GM12878 (cell line): Measurements from ENCODE around the gene ACVR1C. TPM values are rescaled to one million over a fixed set of nuclear protein-coding genes. Genes with fewer than 3 reads are reported as not detected.

Source experiments
- ATAC-seq: fragments of 200-7000 bp; cut with Tn5 transposase; 3 replicates; pipeline ENCODE4 v1.9.1; 2020; ENCODE audit warnings: mild to moderate bottlenecking, moderate library complexity
- BruUV-seq: library from RNA; stranded (reverse); fragments of 400-500 nt; replicated peaks from 2 replicates; lab custom pipeline; 2021; lab: Mats Ljungman, UMichigan
- CTCF ChIA-PET: fragments of 300-600 bp; sonication (Branson Sonifier 250); formaldehyde crosslinking; extraction: SDS; loops from one replicate; lab custom pipeline; 2021; ENCODE audit warnings: inconsistent platforms; lab: Yijun Ruan, JAX
- POLR2A ChIA-PET: fragments of 350-600 bp; formaldehyde crosslinking; extraction: SDS; loops from one replicate; lab custom pipeline; 2021; ENCODE audit warnings: inconsistent platforms; lab: Charles Lee
- RAD21 ChIA-PET: fragments of 300-600 bp; sonication (Branson Sonifier 250); formaldehyde crosslinking; loops from one replicate; lab custom pipeline; 2023; ENCODE audit warnings: antibody characterized with exemption; ENCODE audit not compliant: unreplicated experiment; lab: Charles Lee
- SMC1A ChIA-PET: fragments of 300-600 bp; sonication (Branson Sonifier 250); formaldehyde crosslinking; loops from one replicate; lab custom pipeline; 2023; ENCODE audit not compliant: unreplicated experiment, uncharacterized antibody; lab: Charles Lee
- DNase-seq: peaks from one replicate; pipeline ENCODE4 v3.0.0-alpha.2; 2011; ENCODE audit warnings: low read depth, low spot score
- FAIRE-seq: peaks from 3 replicates; lab custom pipeline; 2011; peaks lifted over from hg19 to GRCh38; lab: Jason Lieb, UNC
- H2AFZ ChIP-seq: 2 replicates; pipeline ENCODE4 v1.6.0; 2011; ENCODE audit warnings: low read depth, low read length, control low read depth; ENCODE audit not compliant: control insufficient read depth
- H3K27ac ChIP-seq: 2 replicates; pipeline ENCODE4 v1.5.1; 2011; ENCODE audit warnings: control low read depth; ENCODE audit not compliant: control insufficient read depth, insufficient read depth
- H3K27me3 ChIP-seq, 2 experiments: replicated peaks in 1 of 2; 2 replicates each; pipeline versions ENCODE4 v1.6.0 to v1.6.1; 2011; ENCODE audit warnings: low read length in 1 of 2; ENCODE audit not compliant: control insufficient read depth in 2 of 2, insufficient read depth in 2 of 2
- H3K36me3 ChIP-seq, 2 experiments: 2 replicates each; pipeline ENCODE4 v1.5.1; 2011; ENCODE audit warnings: low read length in 1 of 2; ENCODE audit not compliant: control insufficient read depth in 2 of 2, insufficient read depth in 2 of 2
- H3K4me1 ChIP-seq: 2 replicates; pipeline ENCODE4 v1.6.1; 2011; ENCODE audit warnings: mild to moderate bottlenecking, low read length, moderate library complexity, mixed read lengths; ENCODE audit not compliant: control insufficient read depth, insufficient read depth
- H3K4me2 ChIP-seq: 2 replicates; pipeline ENCODE4 v1.6.0; 2011; ENCODE audit warnings: control low read depth; ENCODE audit not compliant: control insufficient read depth, insufficient read depth
- H3K4me3 ChIP-seq: fragments of 200-600 bp; sonication (generic); 2 replicates; pipeline ENCODE4 v1.5.1; 2016
- H3K79me2 ChIP-seq: 2 replicates; pipeline ENCODE4 v1.6.0; 2011; ENCODE audit warnings: low read length; ENCODE audit not compliant: control insufficient read depth, insufficient read depth
- H3K9ac ChIP-seq: 2 replicates; pipeline ENCODE4 v1.8.0; 2011; ENCODE audit warnings: low read length, control low read depth, mixed read lengths; ENCODE audit not compliant: control insufficient read depth, insufficient read depth
- H3K9me3 ChIP-seq: replicated peaks from 3 replicates; pipeline ENCODE4 v1.5.1; 2011; ENCODE audit warnings: mild to moderate bottlenecking, low read length; ENCODE audit not compliant: control insufficient read depth, insufficient read depth
- H4K20me1 ChIP-seq: 2 replicates; pipeline ENCODE4 v1.6.0; 2011; ENCODE audit not compliant: control insufficient read depth, insufficient read depth
- CTCF ChIP-seq, 3 experiments: IDR thresholded peaks in 2 of 3; conservative IDR thresholded peaks in 1 of 3; 2 replicates each; pipeline ENCODE4 v1.5.1; 2011; ENCODE audit warnings: low read depth in 3 of 3, low read length in 3 of 3, mild to moderate bottlenecking in 3 of 3, control low read depth in 2 of 3, moderate library complexity in 2 of 3, inconsistent platforms in 1 of 3, mixed read lengths in 1 of 3; ENCODE audit not compliant: control insufficient read depth in 2 of 3, insufficient read depth in 1 of 3; ENCODE audit errors: extremely low read depth in 1 of 3
- NFIC ChIP-seq: IDR thresholded peaks from 2 replicates; pipeline ENCODE4 v1.6.1; 2012; ENCODE audit warnings: low read depth, mild to moderate bottlenecking, inconsistent platforms, low read length, moderate library complexity
- NR2F1 ChIP-seq: fragments of 450-650 bp; conservative IDR thresholded peaks from 2 replicates; pipeline ENCODE4 v1.6.1; 2017; ENCODE audit warnings: mild to moderate bottlenecking
- SUPT20H ChIP-seq: IDR thresholded peaks from 2 replicates; pipeline ENCODE4 v1.6.1; 2011; ENCODE audit warnings: low read depth, mild to moderate bottlenecking, low read length, moderate library complexity, borderline replicate concordance; ENCODE audit not compliant: control insufficient read depth
- WGBS: methylation state at CpG from one replicate; pipeline ENCODE4 v1.1.6; 2016; ENCODE audit warnings: low lambda C conversion rate; ENCODE audit not compliant: insufficient replicate concordance, insufficient coverage; ENCODE audit errors: missing lambda C conversion rate; 5-methylcytosine and 5-hydroxymethylcytosine counted together
- in situ Hi-C: fragments of 300-500 bp; cut with MboI; formaldehyde crosslinking; loops from 9 replicates; pipeline ENCODE4 v1.14.3; 2018; ENCODE audit warnings: mixed read lengths
- intact Hi-C: fragments of 100-400 bp; cut with micrococcal nuclease; formaldehyde crosslinking; loops from one replicate; pipeline ENCODE4 v1.14.2; 2022; ENCODE audit not compliant: unreplicated experiment
- polyA plus RNA-seq, 11 experiments: library from polyadenylated mRNA; depleted of rRNA in 4 of 11; unstranded in 6 of 11; stranded (reverse) in 5 of 11; fragments of >200 nt; fragmentation: Nextera tagmentation in 4 of 11; fragmentation: Illumina TruSeq in 1 of 11; extraction: Ambion mirVana in 4 of 11; extraction: Trizol in 1 of 11; gene quantifications; 1 replicate in 1 of 11; 2 replicates in 10 of 11; pipeline versions ENCODE4 v1.2.1 to v1.2.3, GENCODE V29; 2011 to 2016; ENCODE audit warnings: inconsistent platforms in 2 of 11, missing spikeins in 2 of 11, low read depth in 1 of 11
- total RNA-seq, 4 experiments: library from RNA; depleted of rRNA in 3 of 4; stranded (reverse); fragments of >200 nt in 3 of 4; fragmentation: Illumina TruSeq in 1 of 4; extraction: Trizol in 1 of 4; gene quantifications; 2 replicates each; pipeline versions ENCODE4 v1.2.1 to v1.2.3, GENCODE V29; 2013 to 2021
- TF ChIP-seq, protein P1 (sequence below): fragments of 450-650 bp; IDR thresholded peaks from 2 replicates; pipeline ENCODE4 v1.6.1; 2016; ENCODE audit warnings: mild to moderate bottlenecking

The ACVR1C gene
- total and polyA plus RNA-seq, 10 of the 15 experiments (the other 5 are each of a cell fraction or from before 2014, with no cell fraction given) = not detected

DNA sequence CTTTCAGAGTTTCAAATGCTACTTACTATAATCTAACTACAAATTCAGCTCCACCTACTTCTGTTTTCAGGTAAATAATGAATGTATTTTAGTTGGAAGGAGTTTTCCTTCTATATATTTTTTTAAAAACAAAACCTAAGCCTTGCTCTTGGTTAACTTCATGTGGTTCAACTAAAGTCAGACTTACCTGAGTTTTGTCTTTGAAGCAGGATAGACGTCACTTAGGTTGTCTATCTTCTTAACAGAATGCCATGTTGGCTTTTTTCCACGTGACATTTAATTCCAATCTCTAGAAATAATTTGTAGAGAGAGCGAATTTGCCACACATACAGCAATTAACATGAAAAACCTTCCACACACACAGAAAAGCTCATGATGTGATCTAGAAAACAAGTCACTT lies 140.9 kb downstream of the ACVR1C start:
- intact Hi-C loops = no loop called here
- TF ChIP-seq SUPT20H = no peak
- no peak for TF ChIP-seq CTCF (IDR thresholded peaks at IDR 0.05 in 2 of 3, conservative IDR thresholded peaks at IDR 0.05 in 1 of 3; ENCODE audit: control insufficient read depth in 2 of 3, extremely low read depth in 1 of 3, insufficient read depth in 1 of 3, low read depth in 3 of 3, low read length in 3 of 3)
- TF ChIP-seq, protein P1, sequence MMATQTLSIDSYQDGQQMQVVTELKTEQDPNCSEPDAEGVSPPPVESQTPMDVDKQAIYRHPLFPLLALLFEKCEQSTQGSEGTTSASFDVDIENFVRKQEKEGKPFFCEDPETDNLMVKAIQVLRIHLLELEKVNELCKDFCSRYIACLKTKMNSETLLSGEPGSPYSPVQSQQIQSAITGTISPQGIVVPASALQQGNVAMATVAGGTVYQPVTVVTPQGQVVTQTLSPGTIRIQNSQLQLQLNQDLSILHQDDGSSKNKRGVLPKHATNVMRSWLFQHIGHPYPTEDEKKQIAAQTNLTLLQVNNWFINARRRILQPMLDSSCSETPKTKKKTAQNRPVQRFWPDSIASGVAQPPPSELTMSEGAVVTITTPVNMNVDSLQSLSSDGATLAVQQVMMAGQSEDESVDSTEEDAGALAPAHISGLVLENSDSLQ = no peak
- TF ChIP-seq NFIC = no peak
- no peak for TF ChIP-seq NR2F1
- no peak for FAIRE-seq

More for the DNA sequence above, 140.9 kb downstream of the ACVR1C start:
- SMC1A ChIA-PET = interaction anchor here (0.7 to 10.9 kb wide), 7 partner anchors 8 to 184 kb away, joined by 3 to 165 read pairs (median 16); partner anchors contain the start of gene ERMN
- Histone ChIP-seq H3K27me3 (no peaks in the 10 kb centered on the region), H4K20me1 (no peaks in the 10 kb centered on the region), H2AFZ (no peak overlapping the region), H3K9me3 (no peaks in the 10 kb centered on the region), H3K4me2 (no peak overlapping the region), H3K79me2 (no peaks in the 10 kb centered on the region), H3K36me3 (no peaks in the 10 kb centered on the region), H3K27ac (no peak overlapping the region), H3K4me1 (no peaks in the 10 kb centered on the region), H3K4me3 (no peak overlapping the region), H3K9ac (no peak overlapping the region)
- 54% methylated on average over 3 of the region's 3 CpGs for WGBS
- RAD21 ChIA-PET = interaction anchor here (0.8 to 8.1 kb wide), 6 partner anchors 17 to 223 kb away, joined by 3 to 81 read pairs (median 4); no protein-coding TSS in a partner anchor
- BruUV-seq = no TSS peak
- ATAC-seq (no peak), DNase-seq (no peak)
- POLR2A ChIA-PET = interaction anchor here (0.5 kb wide), 1 partner anchor 9 kb away, joined by 3 read pairs; no protein-coding TSS in a partner anchor
- in situ Hi-C loops = no loop called here
- CTCF ChIA-PET = interaction anchor here (1.2 to 10.9 kb wide), 6 partner anchors 8 to 184 kb away, joined by 3 to 174 read pairs (median 16); partner anchors contain the start of gene ERMN
